PC-3 (cell line): ENCODE data around the gene CD79A. TPM values are rescaled to one million over a fixed set of nuclear protein-coding genes. Genes with fewer than 3 reads are reported as not detected.

Experiments
- ATAC-seq: fragments of 200-7000 bp; cut with Tn5 transposase; 2 replicates; pipeline ENCODE4 v1.9.1; 2020; ENCODE audit warnings: mild to moderate bottlenecking, moderate library complexity
- BruUV-seq: library from RNA; stranded (reverse); fragments of 400-500 nt; replicated peaks from 2 replicates; lab custom pipeline; 2021; lab: Mats Ljungman, UMichigan
- CTCF ChIA-PET: fragments of 300-600 bp; sonication (Branson Sonifier 250); formaldehyde crosslinking; loops from one replicate; lab custom pipeline; 2022; ENCODE audit warnings: antibody characterized with exemption; lab: Charles Lee
- POLR2A ChIA-PET: fragments of 300-600 bp; sonication (Branson Sonifier 250); formaldehyde crosslinking; loops from one replicate; lab custom pipeline; 2022; ENCODE audit warnings: antibody characterized with exemption; ENCODE audit not compliant: unreplicated experiment; lab: Charles Lee
- DNase-seq: peaks from one replicate; pipeline ENCODE4 v3.0.0-alpha.2; 2015
- H2AFZ ChIP-seq: fragments of 300-600 bp; sonication (generic); 2 replicates; pipeline ENCODE4 v1.6.0; 2016; ENCODE audit warnings: antibody characterized with exemption, low read length
- H3F3A ChIP-seq: fragments of 300-600 bp; sonication (generic); one replicate; pipeline ENCODE4 v1.6.0; 2017; ENCODE audit warnings: antibody characterized with exemption, low read length, control low read depth, mild to moderate bottlenecking; ENCODE audit not compliant: unreplicated experiment
- H3K27ac ChIP-seq: fragments of 300-600 bp; sonication (generic); 2 replicates; pipeline ENCODE4 v1.5.1; 2016; ENCODE audit warnings: mild to moderate bottlenecking, low read length
- H3K27me3 ChIP-seq: fragments of 300-600 bp; sonication (generic); 2 replicates; pipeline ENCODE4 v1.6.1; 2016; ENCODE audit warnings: low read length, mixed read lengths
- H3K36me3 ChIP-seq: fragments of 300-600 bp; sonication (generic); 2 replicates; pipeline ENCODE4 v1.6.1; 2016; ENCODE audit warnings: low read depth, mixed run types, low read length, mixed read lengths
- H3K4me1 ChIP-seq: fragments of 300-600 bp; sonication (generic); 2 replicates; pipeline ENCODE4 v1.5.1; 2016; ENCODE audit warnings: low read length; ENCODE audit not compliant: insufficient read depth
- H3K4me2 ChIP-seq: fragments of 300-600 bp; sonication (generic); 2 replicates; pipeline ENCODE4 v1.6.0; 2016; ENCODE audit warnings: low read length
- H3K4me3 ChIP-seq: fragments of 300-600 bp; sonication (generic); 2 replicates; pipeline ENCODE4 v1.5.1; 2016; ENCODE audit warnings: mild to moderate bottlenecking, low read length, mixed read lengths
- H3K79me2 ChIP-seq: fragments of 300-600 bp; sonication (generic); 2 replicates; pipeline ENCODE4 v1.6.1; 2017; ENCODE audit warnings: low read length, mixed read lengths
- H3K9ac ChIP-seq: fragments of 300-600 bp; sonication (generic); 2 replicates; pipeline ENCODE4 v1.6.0; 2016; ENCODE audit warnings: mild to moderate bottlenecking, low read length
- H3K9me2 ChIP-seq: fragments of 300-600 bp; sonication (generic); replicated peaks from 2 replicates; pipeline ENCODE4 v1.6.1; 2016; ENCODE audit warnings: mixed run types, low read length, mixed read lengths
- H3K9me3 ChIP-seq: fragments of 300-600 bp; sonication (generic); 2 replicates; pipeline ENCODE4 v1.6.1; 2016; ENCODE audit warnings: low read length, mixed read lengths
- H4K20me1 ChIP-seq: fragments of 300-600 bp; sonication (generic); 2 replicates; pipeline ENCODE4 v1.6.1; 2016; ENCODE audit warnings: low read length, mixed read lengths
- CTCF ChIP-seq: fragments of 300-600 bp; sonication (generic); conservative IDR thresholded peaks from 2 replicates; pipeline ENCODE4 v1.5.1; 2017; ENCODE audit warnings: antibody characterized with exemption, low read depth, mild to moderate bottlenecking, low read length
- EZH2 ChIP-seq: fragments of 300-600 bp; sonication (generic); IDR thresholded peaks from one replicate; pipeline ENCODE4 v1.6.1; 2017; ENCODE audit warnings: antibody characterized with exemption, mild to moderate bottlenecking, low read length; ENCODE audit not compliant: unreplicated experiment
- EZH2phosphoT487 ChIP-seq: fragments of 300-600 bp; sonication (generic); IDR thresholded peaks from 2 replicates; pipeline ENCODE4 v1.6.1; 2018; ENCODE audit warnings: mild to moderate bottlenecking, antibody characterized with exemption, low read length, borderline replicate concordance
- intact Hi-C: fragments of 100-400 bp; cut with micrococcal nuclease; formaldehyde crosslinking; loops from 2 replicates; pipeline ENCODE4 v1.9.0; 2023
- total RNA-seq: library from RNA; depleted of rRNA; stranded (reverse); fragments of >200 nt; gene quantifications from 2 replicates; pipeline ENCODE4 v1.2.3, GENCODE V29; 2014

The CD79A gene
- total RNA-seq, 1 experiment from 2014 or later: 0.11 TPM

- ChIA-PET CTCF (no interaction called here), POLR2A (no interaction called here)
- H3K9me2 ChIP-seq: no peaks in the 10 kb centered on the region
- ATAC-seq: no peak
- TF ChIP-seq EZH2phosphoT487 (no peak), CTCF (no peak), EZH2 (no peak)
- H3K27me3 ChIP-seq: peaks cover 28% of the 10 kb centered on the region
- intact Hi-C loops: no loop called here
- H3K36me3 ChIP-seq: no peaks in the 10 kb centered on the region
- DNase-seq: no peak
- no peak overlapping the region for H3K4me3 ChIP-seq
- H2AFZ ChIP-seq: no peak overlapping the region
- no TSS peak for BruUV-seq
- no peaks in the 10 kb centered on the region for H3K79me2 ChIP-seq
- H3K4me2 ChIP-seq: no peak overlapping the region
- H3F3A ChIP-seq: no peaks in the 10 kb centered on the region
- H3K9me3 ChIP-seq: no peaks in the 10 kb centered on the region
- no peak overlapping the region for H3K27ac ChIP-seq
- H4K20me1 ChIP-seq: no peaks in the 10 kb centered on the region
- no peak overlapping the region for H3K9ac ChIP-seq
- H3K4me1 ChIP-seq: no peaks in the 10 kb centered on the region
Observed at GRCh38 chr19:41911889-41912731, 35.0 kb downstream of the CD79A start.

- CTCF ChIA-PET: no interaction called here
- Histone ChIP-seq H3K9me2 (no peaks in the 10 kb centered on the region), H3K27me3 (peaks cover 28% of the 10 kb centered on the region), H3K9ac (no peak overlapping the region), H4K20me1 (no peaks in the 10 kb centered on the region), H3K27ac (no peak overlapping the region), H3K79me2 (no peaks in the 10 kb centered on the region), H2AFZ (no peak overlapping the region), H3K9me3 (no peaks in the 10 kb centered on the region), H3K4me2 (no peak overlapping the region), H3K4me1 (no peaks in the 10 kb centered on the region), H3F3A (no peaks in the 10 kb centered on the region), H3K36me3 (no peaks in the 10 kb centered on the region), H3K4me3 (no peak overlapping the region)
- no peak for DNase-seq
- ATAC-seq: peak; percentile 16; the same call in 1 of the 2 replicates
- POLR2A ChIA-PET: no interaction called here
- BruUV-seq: no TSS peak
- intact Hi-C loops: no loop called here
- no peak for TF ChIP-seq CTCF
- TF ChIP-seq EZH2: no peak
- TF ChIP-seq EZH2phosphoT487: no peak
Observed at GRCh38 chr19:41912899-41913537, 35.9 kb downstream of the CD79A start.
